LNCAP (cell line): ENCODE data around the gene CATSPERZ.

Source experiments
- TF ChIP-seq, protein P1 (sequence below): fragments of 450-650 bp; IDR thresholded peaks from 2 replicates; pipeline ENCODE4 v1.5.1; 2017; ENCODE audit warnings: mild to moderate bottlenecking

The CATSPERZ gene

DNA sequence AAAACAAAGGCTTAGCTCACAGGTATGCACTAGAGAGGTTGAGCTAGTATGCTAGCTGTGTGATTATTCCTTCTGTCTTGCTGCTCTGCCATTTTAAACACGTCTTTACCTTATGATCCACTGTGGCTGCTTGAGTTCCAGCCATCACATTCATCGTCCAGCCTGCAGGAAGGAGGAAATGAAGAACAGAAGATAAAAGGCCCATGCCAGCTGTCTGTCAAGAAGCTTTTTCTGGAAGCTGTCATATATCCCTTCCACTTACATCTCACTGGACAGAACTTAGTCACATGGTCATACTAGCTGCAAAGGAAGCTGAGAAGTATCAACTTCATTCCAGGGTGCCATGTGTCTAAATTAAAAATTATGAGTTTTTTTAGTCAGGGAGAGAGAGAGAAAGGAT, 27.2 kb downstream of the CATSPERZ start:
- TF ChIP-seq, protein P1, sequence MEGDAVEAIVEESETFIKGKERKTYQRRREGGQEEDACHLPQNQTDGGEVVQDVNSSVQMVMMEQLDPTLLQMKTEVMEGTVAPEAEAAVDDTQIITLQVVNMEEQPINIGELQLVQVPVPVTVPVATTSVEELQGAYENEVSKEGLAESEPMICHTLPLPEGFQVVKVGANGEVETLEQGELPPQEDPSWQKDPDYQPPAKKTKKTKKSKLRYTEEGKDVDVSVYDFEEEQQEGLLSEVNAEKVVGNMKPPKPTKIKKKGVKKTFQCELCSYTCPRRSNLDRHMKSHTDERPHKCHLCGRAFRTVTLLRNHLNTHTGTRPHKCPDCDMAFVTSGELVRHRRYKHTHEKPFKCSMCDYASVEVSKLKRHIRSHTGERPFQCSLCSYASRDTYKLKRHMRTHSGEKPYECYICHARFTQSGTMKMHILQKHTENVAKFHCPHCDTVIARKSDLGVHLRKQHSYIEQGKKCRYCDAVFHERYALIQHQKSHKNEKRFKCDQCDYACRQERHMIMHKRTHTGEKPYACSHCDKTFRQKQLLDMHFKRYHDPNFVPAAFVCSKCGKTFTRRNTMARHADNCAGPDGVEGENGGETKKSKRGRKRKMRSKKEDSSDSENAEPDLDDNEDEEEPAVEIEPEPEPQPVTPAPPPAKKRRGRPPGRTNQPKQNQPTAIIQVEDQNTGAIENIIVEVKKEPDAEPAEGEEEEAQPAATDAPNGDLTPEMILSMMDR = no peak

DNA sequence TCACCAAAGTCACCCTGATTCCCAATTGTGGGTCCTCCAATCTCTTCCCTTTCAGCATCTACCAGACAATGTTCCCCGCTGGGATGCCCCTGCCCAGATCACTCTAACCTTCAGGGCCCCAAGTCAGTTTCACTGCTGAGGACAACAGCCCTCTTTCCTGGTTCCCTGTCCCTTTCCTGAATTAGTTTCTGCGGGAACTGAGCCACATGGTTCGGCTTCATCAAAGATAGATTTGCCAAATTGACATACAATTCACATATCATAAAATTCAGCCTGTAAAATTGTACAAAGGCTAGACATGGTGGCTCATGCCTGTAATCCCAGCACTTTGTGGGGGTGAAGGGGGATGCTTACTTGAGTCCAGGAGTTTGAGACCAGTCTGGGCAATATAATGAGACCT, 27.8 kb downstream of the CATSPERZ start:
- TF ChIP-seq, protein P1 = no peak

DNA sequence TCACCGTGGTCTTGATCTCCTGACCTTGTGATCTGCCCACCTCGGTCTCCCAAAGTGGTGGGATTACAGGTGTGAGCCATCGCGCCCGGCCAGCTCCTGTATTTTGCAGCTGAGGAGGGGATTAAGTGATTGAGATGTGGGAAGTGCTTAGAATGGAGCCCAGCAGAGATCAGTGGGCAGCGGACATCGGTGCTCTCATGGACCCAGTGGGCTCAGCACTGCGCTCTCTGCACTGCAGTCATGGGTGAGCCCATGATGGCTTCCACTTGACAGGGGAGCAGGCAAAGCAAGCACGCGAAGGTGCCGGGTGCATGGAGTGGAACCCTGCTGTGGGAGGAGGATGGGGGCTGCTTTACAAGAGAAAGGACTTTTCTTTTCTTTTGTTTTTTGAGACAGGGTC, 30.7 kb downstream of the CATSPERZ start:
- TF ChIP-seq, protein P1 = no peak

DNA sequence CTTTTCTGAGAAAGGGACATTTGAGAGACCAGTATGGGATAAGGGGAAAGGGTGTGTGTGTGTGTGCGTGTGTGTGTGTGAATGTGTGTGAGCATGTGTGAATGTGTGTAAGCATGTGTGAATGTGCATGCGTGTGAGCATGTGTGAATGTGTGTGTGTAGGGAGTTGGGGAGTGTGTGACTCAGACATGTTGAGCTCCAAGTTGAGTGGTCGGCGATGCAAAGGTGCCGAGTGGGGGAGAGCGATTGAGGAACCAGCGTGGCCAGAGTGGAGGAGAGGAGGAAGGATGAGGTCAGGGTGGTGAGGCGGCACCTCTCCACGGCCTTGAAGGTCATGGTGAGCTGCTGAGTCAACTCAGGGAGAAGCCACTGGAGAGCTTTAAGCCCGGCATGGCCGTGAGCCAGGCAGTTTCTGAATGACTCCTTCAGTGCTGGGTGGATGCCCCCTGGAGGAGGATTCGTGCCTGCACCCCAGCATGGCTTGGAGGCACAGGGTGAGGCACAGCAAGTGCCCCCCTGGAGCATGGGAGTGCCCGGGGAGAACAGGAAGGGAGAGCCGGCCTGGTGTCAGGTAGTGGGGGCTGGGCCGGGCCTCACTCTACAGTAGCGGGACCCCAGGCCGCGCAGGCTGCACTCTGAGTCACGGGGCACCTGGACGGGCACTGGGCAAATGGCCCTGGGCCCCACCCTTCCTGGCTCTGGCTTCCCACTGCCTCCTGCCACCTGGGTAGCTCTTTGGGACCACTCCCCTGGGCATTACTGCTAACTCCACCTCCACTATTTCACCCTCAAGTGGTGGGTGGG, 31.6 kb downstream of the CATSPERZ start:
- TF ChIP-seq, protein P1 = no peak; the same call in 1 of the 2 replicates

DNA sequence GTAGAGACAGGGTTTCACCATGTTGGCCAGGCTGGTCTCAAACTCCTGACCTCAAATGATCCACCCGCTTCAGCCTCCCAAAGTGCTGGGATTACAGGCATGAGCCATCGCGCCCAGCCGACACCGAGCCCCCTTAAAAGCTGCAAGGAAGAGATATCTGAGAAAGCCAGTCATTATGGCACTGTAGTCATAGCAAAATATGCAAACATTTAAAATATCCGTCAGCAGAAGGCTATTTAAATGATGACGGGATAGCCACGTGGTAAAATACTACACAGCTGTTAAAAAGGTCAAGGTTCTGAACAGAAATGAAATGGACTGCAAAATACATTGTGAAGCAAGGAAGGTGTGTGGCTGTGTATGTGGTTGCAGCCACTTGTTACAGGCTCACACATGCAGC, 33.4 kb downstream of the CATSPERZ start:
- TF ChIP-seq, protein P1 = no peak

DNA sequence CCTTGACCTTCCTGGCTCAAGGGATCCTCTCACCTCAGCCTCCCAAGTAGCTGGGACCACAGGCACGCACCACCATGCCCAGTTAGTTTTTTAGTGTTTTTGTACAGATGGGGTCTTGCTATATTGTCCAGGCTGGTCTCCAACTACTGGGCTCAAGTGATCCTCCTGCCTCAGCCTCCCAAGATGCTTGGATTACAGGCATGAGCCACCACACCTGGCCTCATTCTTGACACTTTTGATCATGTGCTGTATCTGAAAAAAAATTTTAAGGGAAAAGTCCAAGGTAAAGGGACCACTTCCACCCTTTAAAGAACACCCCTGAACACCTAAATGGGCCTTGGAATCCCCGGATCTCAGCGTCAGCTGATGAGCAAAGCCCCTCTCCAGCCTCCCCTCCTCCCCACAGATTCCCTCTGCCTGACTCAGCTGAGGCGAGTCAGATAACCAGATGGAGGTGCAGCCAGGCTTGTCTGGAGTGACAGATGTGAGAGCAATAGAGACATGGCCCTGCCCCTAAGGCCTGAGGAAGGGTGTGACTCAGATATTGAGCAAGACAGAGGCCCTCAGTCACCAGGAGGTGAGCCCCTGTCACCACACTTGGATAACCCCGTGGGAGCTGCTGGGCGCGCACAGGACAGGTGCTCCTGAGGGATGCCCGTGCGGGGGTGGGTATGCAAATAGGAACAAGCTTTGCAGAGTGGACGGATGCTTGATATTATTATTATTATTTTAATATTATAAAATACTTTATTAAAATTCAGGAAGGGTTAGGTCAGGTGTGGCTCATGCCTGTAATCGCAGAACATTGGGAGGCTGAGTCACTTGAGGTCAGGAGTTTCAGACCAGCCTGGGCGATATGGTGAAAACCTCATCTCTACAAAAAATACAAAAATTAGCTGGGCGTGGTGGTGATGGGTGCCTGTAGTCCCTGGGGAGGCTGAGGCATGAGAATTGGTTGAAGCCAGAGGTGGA, 34.9 kb downstream of the CATSPERZ start:
- TF ChIP-seq, protein P1 = no peak

DNA sequence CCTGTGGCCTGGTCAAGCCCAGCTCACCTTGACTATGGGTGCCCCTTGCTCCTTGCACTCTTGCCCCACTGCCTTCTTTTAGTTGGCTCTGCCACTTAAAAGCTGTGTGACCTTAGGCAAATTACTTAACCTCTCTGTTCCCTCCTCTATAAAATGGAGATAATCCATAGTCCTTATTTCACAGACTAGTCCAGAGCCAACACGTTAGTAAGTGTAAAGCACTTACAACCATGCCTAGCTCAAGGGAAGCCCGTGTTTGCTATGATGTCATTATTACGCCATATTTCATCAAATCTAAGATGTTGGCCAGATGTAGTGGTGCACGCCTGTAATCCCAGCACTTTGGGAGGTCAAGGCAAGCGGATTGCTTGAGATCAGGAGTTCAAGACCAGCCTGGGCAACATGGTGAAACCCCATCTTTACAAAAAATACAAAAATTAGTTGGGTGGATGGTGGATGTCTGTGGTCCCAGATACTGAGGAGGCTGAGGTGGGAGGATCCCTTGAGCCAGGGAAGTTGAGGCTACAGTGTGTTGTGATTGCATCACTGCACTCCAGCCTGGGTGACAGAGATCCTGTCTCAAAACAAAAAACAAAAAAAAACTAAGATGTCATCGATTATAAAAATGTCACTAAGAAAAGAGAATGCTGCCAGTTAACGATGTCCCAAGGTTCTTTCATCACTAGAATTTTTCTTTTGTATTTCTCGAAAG, 37.5 kb downstream of the CATSPERZ start:
- TF ChIP-seq, protein P1 = no peak
